ENCODE measurements around the gene NBL1.

Gene NBL1, protein sequence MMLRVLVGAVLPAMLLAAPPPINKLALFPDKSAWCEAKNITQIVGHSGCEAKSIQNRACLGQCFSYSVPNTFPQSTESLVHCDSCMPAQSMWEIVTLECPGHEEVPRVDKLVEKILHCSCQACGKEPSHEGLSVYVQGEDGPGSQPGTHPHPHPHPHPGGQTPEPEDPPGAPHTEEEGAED

DNA sequence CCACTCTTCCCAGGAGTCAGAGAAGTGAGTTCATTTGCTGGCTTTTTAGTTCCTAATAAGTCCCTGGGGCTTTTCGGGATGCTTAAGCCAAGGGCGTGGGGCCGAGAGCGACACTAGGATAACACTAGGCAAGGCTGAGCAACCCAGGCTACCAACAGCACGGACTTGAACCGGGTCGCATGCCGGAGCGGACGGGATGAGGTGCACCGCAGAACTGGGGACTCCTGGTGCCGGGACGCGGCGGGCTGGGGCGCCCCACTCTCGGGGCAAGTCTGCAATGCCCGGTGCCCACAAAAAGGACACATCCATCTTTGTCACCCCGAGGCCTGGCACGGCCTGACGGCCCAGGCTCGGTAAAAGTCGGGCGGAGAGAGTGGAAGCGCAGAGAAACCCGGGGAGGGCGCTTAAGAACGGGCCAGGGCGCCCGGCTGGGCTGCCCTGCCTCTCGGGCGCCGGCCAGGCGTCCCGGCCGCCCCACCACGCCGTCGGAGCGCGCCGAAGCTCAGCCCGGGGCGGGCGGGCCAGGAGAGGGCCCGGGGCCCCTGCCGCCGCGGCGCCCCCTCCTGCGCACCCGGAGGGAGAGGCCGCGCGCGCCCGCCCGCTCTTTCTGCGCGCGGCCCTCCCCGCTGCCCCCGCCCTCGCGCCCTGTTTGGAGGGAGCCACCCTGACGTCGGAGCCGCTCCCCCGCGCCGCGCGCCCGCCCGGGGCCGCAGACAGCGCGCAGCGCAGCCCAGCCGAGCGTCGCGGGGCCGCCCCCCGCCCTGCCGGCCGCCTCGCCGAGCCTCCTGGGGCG lies at the start of gene NBL1:
NBL1 (plus strand) TSS at position 710 of the 793 bp plus-strand sequence. CDS start 10,720 bp downstream, outside the sequence.
- DNase-seq = no peak

DNA sequence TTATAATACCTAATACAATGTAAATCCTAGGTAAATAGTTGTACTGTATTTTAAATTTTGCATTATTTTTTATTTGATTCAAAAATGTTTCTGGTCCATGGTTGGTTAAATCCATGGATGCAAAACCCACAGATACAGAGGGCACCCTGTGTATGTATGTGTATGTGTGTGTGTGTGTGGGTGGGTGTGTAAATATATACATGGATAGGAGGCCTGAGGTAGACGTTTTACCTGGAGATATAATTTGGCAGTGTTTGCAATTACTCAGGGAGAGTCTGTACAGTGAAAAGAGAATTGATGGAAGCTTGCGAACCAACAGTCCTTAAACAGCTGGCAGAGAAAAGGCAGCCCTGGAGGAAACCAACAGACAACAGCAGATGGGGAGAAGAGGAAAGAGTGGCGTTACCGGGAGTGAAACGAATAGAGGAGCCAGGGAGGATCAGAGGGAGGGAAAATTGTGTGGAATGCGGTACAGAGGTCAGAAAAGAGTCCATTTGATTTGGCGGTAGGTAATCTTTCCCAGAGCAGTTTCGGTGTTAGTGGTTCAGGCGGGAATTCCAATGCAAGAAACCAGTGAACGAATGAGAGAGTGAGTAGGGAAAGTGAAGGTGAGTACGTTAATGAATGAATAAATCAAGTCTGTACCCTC lies 47.9 kb upstream of the NBL1 start:
- DNase-seq = no peak

DNA sequence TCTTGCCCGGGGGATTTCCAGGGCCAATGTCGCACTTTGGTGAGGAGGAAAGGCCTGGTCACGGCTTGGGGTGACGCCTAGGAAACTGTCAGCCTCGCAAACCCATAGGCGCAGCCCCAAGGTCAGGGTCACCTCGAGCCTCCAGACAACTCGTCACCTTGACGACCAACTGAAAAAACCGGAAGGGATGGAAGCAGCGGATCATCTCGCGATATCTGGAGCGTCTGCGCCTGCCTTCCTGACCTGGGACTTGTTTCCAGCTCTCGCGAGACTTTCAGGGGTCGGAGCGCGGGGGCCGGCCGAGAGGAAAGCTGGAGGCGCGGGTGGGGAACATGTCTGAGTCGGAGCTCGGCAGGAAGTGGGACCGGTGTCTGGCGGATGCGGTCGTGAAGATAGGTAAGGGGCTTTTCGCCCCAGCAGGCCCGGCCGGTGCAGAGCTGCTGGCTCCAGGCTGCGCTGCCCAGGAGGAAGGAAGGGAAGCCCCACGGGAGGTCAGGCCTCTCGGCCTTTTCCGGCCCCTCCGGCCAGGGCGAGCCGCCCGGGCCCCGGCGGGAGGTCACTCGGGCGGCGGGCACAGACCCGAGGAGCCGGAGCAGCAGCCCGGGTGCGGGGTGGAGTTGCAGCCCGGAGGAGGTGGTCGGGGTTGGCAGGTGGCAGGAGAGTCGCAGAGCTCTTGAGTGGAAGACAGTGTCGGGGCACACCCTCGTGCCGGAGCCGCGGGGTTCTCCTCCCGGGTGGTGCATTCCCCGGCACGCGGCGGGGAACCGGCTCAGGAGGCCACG lies 47.2 kb upstream of the NBL1 start:
- DNase-seq = peak; percentile 87 to 94

DNA sequence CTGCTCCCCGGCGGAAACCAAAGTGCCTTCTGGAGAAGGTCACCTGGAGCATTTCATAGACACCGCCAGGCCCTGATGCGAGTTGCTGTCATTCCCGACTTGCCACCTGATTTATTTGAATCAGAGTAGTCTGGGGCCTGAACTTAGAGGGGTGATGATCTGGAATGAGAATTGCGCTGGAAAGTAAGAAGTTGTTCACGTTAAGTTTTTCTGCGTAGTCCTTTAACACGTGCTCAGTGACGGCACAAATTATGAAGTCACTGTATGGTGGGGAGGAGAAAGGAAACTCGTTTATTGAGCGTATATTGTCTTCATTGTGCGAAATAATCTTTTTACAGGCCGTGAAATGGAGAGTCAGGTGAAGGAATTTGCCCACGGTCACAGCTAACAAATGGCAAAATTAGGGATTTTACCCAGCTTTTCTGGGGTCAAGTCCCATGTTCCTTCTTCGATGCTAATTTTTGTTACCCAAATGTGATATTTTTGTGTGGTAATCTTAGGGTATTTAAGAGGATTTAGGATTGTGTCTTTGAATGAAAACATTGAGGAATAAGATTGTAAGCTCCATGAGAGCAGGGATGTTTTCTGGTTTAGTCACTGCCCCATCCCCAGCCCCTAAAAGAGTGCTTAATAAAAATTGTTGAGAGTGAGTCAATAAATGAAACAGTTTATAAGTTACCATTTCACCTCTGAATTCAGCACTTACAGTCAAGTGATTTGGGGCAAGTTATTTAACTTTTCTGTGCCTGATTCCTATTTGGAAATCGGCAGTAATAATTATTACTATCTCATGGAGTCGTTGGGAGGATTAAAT lies 46.4 kb upstream of the NBL1 start:
- DNase-seq = peak in 1 of 2 donors; percentile 18

DNA sequence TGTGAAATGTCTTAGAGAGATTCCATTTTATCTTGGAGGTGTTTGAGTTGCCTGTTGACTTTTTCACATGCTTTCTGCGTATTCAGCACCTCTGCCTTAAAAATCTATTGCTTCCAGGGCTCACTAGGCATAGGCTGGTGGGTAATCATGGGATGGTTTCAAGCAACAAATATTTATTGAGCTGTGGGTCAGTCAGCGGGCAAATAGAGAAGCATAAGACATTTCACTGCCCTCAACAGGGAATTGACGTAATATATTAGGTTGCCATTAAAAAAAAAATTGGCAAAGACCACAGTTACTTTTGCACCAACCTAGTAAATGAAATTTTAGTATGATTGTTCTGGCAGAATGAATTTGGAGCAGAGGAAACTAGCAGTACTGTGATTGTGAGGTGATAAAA lies 44.3 kb upstream of the NBL1 start:
- no peak for DNase-seq

DNA sequence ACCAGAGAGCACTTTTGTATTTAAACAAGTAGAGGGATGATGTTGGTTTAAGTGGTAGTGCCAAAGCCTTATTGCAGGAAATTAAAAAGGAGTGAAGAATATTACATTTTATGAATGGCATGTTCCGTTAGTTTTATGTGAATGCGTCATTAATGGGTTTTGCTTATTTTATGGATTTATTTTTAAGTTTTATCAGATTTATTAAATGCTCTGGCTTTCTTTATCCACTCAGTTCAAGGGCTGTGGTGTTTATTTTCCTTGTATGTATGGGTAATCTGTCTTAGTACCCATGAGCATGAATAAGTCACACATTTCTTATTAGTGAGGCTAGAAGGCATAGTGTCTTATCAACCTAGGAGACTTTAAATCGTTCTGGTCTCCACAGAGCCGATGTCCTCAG lies 41.6 kb upstream of the NBL1 start:
- DNase-seq = no peak

DNA sequence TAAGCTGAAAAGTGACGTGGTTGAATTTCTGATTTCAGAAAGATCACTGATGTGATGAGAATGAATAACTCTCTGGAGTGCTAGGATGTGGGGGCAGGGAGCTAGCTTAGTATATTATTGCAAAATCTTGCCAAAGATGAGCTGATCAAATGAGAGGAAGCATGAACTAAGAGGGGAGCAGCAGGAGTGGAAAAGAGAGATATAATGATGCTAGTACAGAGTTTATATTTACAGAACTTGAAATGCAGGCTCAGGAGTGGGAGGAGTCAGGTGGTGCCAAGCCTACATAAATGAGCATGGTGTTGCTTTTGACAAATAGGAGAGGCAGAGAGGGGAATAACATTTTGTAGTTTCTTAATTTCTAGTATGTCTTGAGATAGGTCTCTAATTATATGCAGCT lies 38.1 kb upstream of the NBL1 start:
- DNase-seq = no peak

DNA sequence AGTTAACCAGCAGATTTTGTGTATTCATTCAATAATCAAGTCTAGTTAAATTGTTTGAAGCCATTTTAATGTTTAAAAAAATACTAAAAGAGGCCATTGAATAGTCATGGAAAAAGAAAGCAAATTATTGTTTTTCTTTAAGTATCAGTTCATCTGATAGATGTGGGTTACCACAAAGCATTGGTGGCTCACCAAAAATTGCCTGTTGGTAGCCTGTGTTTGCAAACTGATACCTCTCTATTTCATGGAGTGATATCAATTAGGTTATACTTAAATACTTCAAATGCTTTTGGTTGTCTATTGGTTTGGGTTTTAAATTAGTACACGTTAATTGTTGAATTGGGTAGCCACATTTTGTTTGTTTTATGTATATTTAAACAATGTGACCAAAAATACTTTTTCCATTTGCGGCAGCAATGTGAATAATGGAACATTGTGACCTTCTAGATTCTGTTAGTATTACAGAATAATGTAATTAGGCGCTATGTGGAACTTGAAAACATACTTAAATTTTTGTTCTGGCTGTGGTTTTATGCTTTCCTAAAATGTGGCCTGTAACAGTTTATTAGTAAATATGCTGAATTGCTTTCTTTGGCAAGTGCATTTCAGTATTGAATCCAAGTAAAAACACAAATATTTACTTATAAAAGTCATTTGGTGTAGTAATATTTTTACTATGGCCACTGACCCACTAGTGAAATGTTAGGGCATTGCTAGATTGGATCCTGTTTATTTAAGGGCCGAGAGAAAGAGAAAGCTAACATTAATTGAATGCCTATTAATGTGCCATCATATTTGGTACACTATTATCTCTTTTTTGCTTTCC lies 37.1 kb upstream of the NBL1 start:
- DNase-seq = no peak

DNA sequence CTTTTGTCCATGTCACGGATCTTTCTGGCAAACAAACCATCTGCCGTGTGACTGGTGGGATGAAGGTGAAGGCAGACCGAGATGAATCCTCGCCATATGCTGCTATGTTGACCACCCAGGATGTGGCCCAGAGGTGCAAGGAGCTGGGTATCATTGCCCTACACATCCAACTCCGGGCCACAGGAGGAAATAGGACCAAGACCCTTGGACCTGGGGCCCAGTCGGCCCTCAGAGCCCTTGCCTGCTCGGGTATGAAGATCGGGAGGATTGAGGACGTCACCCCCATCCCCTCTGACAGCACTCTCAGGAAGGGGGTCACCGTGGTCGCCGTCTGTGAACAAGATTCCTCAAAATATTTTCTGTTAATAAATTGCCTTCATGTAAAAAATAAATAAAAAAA lies 35.9 kb upstream of the NBL1 start:
- DNase-seq = no peak

DNA sequence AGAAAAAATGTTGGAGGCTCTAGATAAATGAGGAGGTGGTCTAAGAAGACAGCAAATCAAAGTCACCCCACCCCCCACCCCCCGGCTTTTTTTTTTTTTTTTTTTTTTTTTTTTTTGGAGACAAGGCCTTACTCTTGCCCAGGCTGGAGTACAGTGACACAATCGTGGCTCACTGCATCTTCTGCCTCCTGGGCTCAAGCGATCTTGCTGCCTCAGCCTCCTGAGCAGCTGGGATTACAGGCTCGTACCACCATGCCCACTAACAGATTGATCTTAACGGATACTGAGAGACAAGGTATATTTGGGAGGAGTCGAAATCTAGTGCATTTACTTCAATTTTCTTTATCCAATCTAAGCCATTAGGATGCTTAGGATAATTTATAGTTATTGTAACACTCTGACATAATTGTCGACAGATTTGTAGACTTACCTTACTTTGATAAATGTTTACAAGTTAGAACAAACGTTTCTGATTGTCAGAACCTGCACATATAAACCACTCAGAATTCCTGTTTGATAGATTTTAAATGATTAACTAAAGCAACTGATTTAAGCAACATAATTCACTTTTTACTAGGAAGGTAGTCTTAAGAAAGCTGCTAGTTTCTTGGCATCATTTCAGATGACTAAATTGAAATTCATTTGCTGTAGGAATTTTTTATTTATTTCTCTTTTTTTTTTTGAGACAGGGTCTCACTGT lies 33.7 kb upstream of the NBL1 start:
- DNase-seq = no peak

DNA sequence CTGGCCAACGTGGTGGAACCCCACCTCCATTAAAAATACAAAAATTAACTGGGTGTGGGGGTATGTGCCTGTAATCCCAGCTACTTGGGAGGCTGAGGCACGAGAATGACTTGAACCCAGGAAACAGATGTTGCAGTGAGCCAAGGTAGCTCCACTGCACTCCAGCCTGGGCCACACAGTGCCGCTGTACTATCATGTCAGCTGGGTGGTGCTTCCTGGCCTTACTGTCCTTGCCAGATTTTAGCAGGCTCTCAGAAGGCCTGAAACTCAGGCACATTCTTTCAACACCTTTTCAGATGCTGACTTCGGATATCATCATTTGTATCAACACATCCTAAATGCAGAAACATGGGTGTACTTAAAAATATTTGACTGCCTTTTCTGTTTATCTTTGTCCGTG lies 31.6 kb upstream of the NBL1 start:
- DNase-seq = no peak

DNA sequence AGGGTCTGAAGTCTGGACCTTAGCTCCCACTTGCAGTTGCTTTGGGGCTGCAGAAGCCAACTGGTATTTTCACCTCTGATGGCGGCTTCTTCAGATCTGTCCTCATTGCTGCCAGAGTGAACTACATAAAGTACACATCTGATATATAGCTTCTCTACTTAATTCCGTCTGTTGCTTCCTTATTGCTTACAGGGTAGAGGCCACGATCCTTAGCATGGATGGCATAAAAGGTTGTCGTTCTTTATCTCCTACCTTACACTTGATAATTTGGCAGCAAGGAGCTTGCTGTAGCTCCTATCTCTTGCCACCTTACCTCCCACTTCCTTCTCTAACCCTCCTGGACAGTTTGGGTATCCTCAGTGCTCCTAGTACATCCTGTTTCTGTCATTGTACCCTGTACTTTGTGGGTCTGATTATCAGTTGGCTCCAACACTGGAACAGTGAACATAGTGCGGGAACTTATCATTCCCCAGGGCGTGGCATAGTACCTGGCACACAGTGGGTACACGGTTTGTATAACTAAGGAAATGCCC lies 30.9 kb upstream of the NBL1 start:
- DNase-seq = no peak

DNA sequence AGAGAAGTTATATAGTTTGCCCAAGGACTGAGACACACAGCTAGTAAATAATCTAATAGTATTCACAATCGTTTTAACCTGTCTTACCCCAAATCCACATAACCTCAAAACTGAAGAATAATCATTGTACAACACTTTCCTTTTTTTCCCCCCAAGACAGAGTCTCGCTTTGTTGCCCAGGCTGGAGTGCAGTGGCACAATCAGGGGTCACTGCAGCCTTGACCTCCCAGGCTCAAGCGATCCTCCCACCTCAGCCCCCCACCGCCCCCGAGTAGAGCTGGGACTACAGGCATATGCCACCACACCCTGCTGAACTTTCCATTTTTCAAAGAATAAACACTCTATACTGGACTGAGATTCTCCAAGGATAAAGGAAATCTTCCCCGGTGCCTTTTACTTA lies 28.7 kb upstream of the NBL1 start:
- DNase-seq = no peak

DNA sequence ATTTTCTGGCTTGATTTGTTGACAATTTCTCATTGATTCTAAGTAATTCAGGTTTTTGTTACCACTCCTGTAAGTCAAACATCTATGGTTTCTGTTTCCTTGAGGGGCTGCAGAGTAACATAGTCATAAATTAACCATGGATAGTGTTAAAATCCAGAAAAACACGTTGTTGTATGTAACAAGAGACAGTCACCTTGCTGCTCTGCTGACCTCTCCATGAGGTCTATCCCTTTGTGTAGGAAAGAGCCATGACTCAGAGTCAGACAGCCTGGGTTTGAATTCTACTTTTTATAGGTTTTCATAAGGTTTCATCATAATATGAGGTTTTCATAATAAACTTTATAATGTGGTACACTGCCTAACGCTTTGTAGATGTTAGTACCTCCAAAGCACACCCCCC lies 27.6 kb upstream of the NBL1 start:
- no peak for DNase-seq

DNA sequence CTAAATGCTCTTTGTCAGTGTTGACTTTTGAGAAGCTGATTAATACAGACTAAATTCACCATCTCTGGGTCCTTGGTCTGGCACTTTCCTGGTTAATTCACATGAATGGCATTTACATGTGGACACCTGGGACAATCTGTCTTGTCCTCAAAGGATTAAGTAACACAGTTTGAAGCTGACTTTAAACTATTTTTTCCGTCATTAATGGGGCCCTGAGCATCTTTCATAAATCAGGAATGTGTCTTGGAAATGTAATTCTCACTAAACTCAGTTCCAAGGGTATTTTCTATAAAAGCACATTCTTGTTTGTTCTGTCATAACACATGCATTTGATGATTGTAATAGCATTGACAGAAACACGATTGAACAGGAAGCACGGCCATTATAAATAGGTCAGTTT lies 26.7 kb upstream of the NBL1 start:
- no peak for DNase-seq

DNA sequence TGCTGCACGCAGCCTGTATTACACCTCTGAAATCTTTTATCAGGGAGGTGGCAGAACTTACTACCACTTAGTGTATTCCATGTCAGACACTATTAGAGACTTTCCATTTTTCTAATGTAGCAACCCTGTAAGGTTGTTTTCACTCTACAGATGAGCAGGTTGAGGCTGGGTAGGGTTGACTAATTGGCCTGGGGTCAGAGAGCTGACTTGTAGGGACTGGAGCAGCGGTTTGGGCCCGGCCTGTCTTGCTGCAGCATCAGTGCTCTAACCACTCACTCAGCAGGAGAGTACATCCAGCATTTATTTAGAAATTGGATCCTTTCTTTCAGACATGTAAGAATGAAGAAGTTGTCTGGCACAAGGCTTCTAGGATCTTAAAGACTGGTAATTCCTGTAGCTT lies 25.7 kb upstream of the NBL1 start:
- DNase-seq = no peak

DNA sequence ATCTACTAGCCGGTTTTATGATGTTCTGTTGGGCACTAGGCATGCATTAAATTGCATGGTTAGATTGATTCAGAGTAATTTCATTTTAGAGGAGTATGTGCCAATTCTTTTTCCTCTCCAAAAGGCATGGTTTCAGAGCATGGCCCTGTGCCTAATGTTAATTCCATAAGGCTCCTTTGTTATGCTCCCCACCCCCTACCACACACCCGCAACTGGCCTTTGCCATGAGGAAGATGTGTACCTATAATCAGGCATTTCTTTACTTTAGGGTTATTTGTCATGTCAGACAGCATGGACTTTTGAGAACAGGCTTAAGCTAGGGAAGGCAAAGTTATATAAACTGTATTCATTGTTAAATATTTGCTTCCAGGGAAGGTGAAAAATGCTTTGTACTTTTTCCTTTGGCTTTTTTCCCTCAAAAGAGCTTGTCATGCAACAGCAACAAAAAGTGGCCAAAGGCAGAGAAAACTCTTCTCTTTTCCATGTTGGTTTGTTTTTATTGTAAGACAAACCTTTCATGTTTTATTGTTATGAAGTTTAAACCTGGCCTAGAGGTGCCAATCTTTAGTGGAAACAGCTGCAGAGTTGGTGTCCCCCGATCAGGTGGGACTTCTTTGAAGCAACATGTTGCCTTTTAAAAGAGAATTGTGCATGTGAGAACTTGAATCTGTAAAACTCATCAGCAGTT lies 24.3 kb upstream of the NBL1 start:
- DNase-seq = no peak

DNA sequence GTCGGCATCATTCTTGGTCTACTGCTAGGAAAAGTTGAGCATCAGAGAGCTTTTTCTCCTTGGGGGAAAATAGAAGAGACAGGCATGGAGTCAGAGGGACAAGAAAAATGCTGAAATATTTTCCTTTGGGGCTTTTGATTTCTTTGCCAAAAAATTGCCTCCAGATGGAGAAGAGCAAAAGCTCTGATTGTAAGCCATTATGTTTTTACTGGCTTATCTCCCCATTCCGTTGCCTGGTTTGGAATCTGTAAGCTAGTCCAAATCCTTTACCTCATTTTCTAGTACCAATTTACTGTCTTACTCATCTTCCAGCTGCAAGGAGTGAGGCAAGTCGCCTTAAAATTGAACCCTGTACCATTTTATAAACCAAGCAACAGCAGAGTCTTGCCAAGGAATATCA lies 23.3 kb upstream of the NBL1 start:
- DNase-seq = no peak

DNA sequence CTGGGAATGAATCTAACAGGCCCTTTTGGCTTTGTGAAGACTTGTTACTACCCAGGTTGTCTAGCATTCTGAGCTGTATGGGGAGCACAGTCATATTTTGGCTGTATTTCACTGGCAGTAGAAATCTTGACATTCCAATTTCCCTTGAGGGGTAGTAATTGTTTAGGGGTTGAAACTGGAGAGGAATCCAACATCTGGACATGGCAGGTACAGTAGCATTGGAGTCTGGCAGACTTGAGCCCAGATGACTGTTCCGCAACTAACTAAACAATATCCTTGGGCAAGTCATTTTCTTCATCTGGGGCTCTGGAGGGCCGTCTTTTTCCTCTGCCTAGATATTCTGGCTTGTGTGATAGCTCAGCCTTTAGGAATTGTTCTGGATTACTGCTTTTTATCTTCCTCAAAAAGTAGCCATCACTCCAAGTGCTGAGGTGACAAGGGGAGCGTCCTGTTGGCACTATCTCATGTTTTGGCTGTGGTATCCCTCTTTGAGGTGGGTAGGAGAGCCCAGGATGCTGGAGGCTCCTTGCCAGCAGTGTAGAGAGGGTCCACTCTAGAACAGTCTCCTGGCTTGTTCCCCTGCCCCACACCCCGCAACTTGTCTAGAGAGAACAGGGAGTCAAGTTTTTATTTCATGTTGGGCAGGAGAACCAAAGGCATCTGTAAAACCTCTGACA lies 22.7 kb upstream of the NBL1 start:
- no peak for DNase-seq

DNA sequence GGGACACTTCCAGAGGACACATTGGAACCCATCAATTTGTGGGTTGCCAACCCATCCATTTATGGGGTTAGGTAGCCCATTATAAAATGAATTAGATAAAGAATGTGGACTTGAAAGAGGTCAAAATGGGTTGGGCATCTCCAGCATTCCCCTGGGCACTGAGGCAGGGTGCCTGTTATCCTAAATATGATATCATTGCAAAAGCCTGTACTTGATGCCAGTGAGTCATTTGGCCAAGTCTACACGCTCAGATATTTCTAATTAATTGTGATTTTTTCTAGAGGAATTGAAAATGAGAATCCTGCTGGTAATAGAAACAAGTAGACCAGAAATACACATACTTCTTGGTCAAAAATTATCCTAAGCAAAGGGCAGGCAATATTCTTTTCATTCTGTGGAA lies 21.9 kb upstream of the NBL1 start:
- DNase-seq = no peak
